HG02973 (cell line): ENCODE results near the gene EPN2.

Source experiments
- ATAC-seq: cut with Tn5 transposase; IDR thresholded peaks from one replicate; pipeline ENCODE4 v1.9.1; 2021; ENCODE audit warnings: moderate library complexity; ENCODE audit not compliant: unreplicated experiment

EPN2 gene

GRCh38 chr17:19238167-19238505 is 970 bp downstream of the EPN2 start:
- no peak for ATAC-seq

- no peak for ATAC-seq
Measured at GRCh38 chr17:19239544-19239943, 2.4 kb downstream of the EPN2 start.

GRCh38 chr17:19242323-19242722 is 5.2 kb downstream of the EPN2 start:
- ATAC-seq = no peak

GRCh38 chr17:19242926-19243325 is 5.8 kb downstream of the EPN2 start:
- no peak for ATAC-seq

GRCh38 chr17:19243838-19244237 is 6.7 kb downstream of the EPN2 start:
- no peak for ATAC-seq

- ATAC-seq = no peak
Measured at GRCh38 chr17:19244357-19244756, 7.2 kb downstream of the EPN2 start.

- no peak for ATAC-seq
Measured at GRCh38 chr17:19244781-19245180, 7.6 kb downstream of the EPN2 start.

GRCh38 chr17:19247473-19247872 is 10.3 kb downstream of the EPN2 start:
- ATAC-seq = no peak

- no peak for ATAC-seq
Measured at GRCh38 chr17:19248151-19248927, 11.2 kb downstream of the EPN2 start.

- ATAC-seq = no peak
Measured at GRCh38 chr17:19248928-19249574, 11.9 kb downstream of the EPN2 start.

GRCh38 chr17:19249681-19250080 is 12.5 kb downstream of the EPN2 start:
- ATAC-seq = no peak

- no peak for ATAC-seq
Measured at GRCh38 chr17:19250421-19251173, 13.4 kb downstream of the EPN2 start.

- ATAC-seq = no peak
Measured at GRCh38 chr17:19253112-19253511, 15.9 kb downstream of the EPN2 start.

- no peak for ATAC-seq
Measured at GRCh38 chr17:19254651-19255050, 17.5 kb downstream of the EPN2 start.

GRCh38 chr17:19255279-19255678 is 18.1 kb downstream of the EPN2 start:
- no peak for ATAC-seq

GRCh38 chr17:19258371-19258770 is 21.2 kb downstream of the EPN2 start:
- ATAC-seq = no peak

GRCh38 chr17:19260958-19261357 is 23.8 kb downstream of the EPN2 start:
- ATAC-seq = no peak

- no peak for ATAC-seq
Measured at GRCh38 chr17:19261426-19261825, 24.3 kb downstream of the EPN2 start.

- no peak for ATAC-seq
Measured at GRCh38 chr17:19262650-19263631, 25.8 kb downstream of the EPN2 start.

GRCh38 chr17:19263641-19264051 is 26.5 kb downstream of the EPN2 start:
- no peak for ATAC-seq

GRCh38 chr17:19264268-19264667 is 27.1 kb downstream of the EPN2 start:
- ATAC-seq = no peak
